Neural cell (in vitro differentiated cells): ENCODE data around the gene HEXD. TPM values are rescaled to one million over a fixed set of nuclear protein-coding genes. Genes with fewer than 3 reads are reported as not detected.

Experiments used
- H2AFZ ChIP-seq: fragments of 200-600, 300-800 bp; sonication (generic), shearing (Covaris generic); 2 replicates; pipeline ENCODE4 v1.6.0; 2014; ENCODE audit warnings: low read depth, mild to moderate bottlenecking, antibody characterized with exemption, low read length, moderate library complexity
- H3F3A ChIP-seq: fragments of 200-600 bp; shearing (Covaris generic); 2 replicates; pipeline ENCODE4 v1.6.1; 2016; ENCODE audit warnings: mild to moderate bottlenecking, moderate library complexity, mixed read lengths, antibody characterized with exemption, low read length; ENCODE audit not compliant: insufficient read depth, poor library complexity, severe bottlenecking
- H3K27ac ChIP-seq: fragments of 200-600, 300-800 bp; sonication (generic), shearing (Covaris generic); 2 replicates; pipeline ENCODE4 v1.5.1; 2014; ENCODE audit warnings: mild to moderate bottlenecking, low read length, moderate library complexity
- H3K27me3 ChIP-seq: fragments of 300-800, 200-600 bp; sonication (generic), shearing (Covaris generic); 2 replicates; pipeline ENCODE4 v1.6.0; 2014; ENCODE audit warnings: mild to moderate bottlenecking, low read depth, low read length, moderate library complexity; ENCODE audit not compliant: insufficient read depth
- H3K36me3 ChIP-seq: fragments of 300-800, 200-600 bp; sonication (generic), shearing (Covaris generic); 2 replicates; pipeline ENCODE4 v1.5.1; 2014; ENCODE audit warnings: mild to moderate bottlenecking, antibody characterized with exemption, low read length, moderate library complexity; ENCODE audit not compliant: insufficient read depth
- H3K4me2 ChIP-seq: fragments of 300-800, 200-600 bp; sonication (generic), shearing (Covaris generic); 2 replicates; pipeline ENCODE4 v1.6.0; 2014; ENCODE audit warnings: mild to moderate bottlenecking, low read length
- H3K4me3 ChIP-seq: fragments of 300-800, 200-600 bp; sonication (generic), shearing (Covaris generic); 2 replicates; pipeline ENCODE4 v1.5.1; 2014; ENCODE audit warnings: mild to moderate bottlenecking, low read length, moderate library complexity
- H3K79me2 ChIP-seq: fragments of 200-600 bp; shearing (Covaris generic); replicated peaks from 2 replicates; pipeline ENCODE4 v1.6.0; 2014; ENCODE audit warnings: mild to moderate bottlenecking, low read length, moderate library complexity; ENCODE audit not compliant: insufficient read depth
- H3K9ac ChIP-seq: fragments of 300-800, 200-600 bp; sonication (generic), shearing (Covaris generic); 2 replicates; pipeline ENCODE4 v1.6.1; 2016; ENCODE audit warnings: mild to moderate bottlenecking, low read length, mixed read lengths
- H3K9me2 ChIP-seq: fragments of 200-600 bp; shearing (Covaris generic); 2 replicates; pipeline ENCODE4 v1.6.1; 2016; ENCODE audit warnings: mild to moderate bottlenecking, low read length, mixed read lengths; ENCODE audit not compliant: insufficient read depth
- H3K9me3 ChIP-seq: fragments of 200-600, 300-800 bp; sonication (generic), shearing (Covaris generic); 2 replicates; pipeline ENCODE4 v1.6.1; 2016; ENCODE audit warnings: mild to moderate bottlenecking, mixed run types, low read length, moderate library complexity, mixed read lengths
- H4K20me1 ChIP-seq: fragments of 200-600 bp; shearing (Covaris generic); 2 replicates; pipeline ENCODE4 v1.6.1; 2016; ENCODE audit warnings: mild to moderate bottlenecking, mixed run types; ENCODE audit not compliant: insufficient read depth
- CTCF ChIP-seq: fragments of 450-650 bp; IDR thresholded peaks from 2 replicates; pipeline ENCODE4 v1.5.1; 2014; ENCODE audit warnings: antibody characterized with exemption, mild to moderate bottlenecking, moderate library complexity; ENCODE audit not compliant: poor library complexity, severe bottlenecking
- EP300 ChIP-seq: fragments of 450-650 bp; conservative IDR thresholded peaks from 2 replicates; pipeline ENCODE4 v1.6.1; 2014; ENCODE audit warnings: antibody characterized with exemption, mild to moderate bottlenecking, moderate library complexity; ENCODE audit not compliant: poor library complexity, severe bottlenecking
- EZH2 ChIP-seq: fragments of 200-600, 300-800 bp; shearing (Covaris generic), sonication (generic); IDR thresholded peaks from 2 replicates; pipeline ENCODE4 v1.6.1; 2014; ENCODE audit warnings: antibody characterized with exemption, low read length, borderline replicate concordance, mild to moderate bottlenecking; ENCODE audit not compliant: insufficient read depth, poor library complexity, severe bottlenecking
- MXI1 ChIP-seq: fragments of 450-650 bp; conservative IDR thresholded peaks from 2 replicates; pipeline ENCODE4 v1.6.1; 2014; ENCODE audit warnings: antibody characterized with exemption, mild to moderate bottlenecking; ENCODE audit not compliant: poor library complexity, severe bottlenecking
- POLR2AphosphoS5 ChIP-seq: IDR thresholded peaks from 2 replicates; pipeline ENCODE4 v1.6.1; 2012
- RAD21 ChIP-seq: fragments of 450-650 bp; conservative IDR thresholded peaks from 2 replicates; pipeline ENCODE4 v1.6.1; 2014; ENCODE audit warnings: antibody characterized with exemption, mild to moderate bottlenecking, moderate library complexity
- REST ChIP-seq: IDR thresholded peaks from 2 replicates; pipeline ENCODE4 v1.6.1; 2012; ENCODE audit warnings: borderline replicate concordance
- SMC3 ChIP-seq: fragments of 450-650 bp; conservative IDR thresholded peaks from 2 replicates; pipeline ENCODE4 v1.6.1; 2014; ENCODE audit warnings: antibody characterized with exemption, mild to moderate bottlenecking, moderate library complexity; ENCODE audit not compliant: poor library complexity
- TAF1 ChIP-seq: IDR thresholded peaks from 2 replicates; pipeline ENCODE4 v1.6.1; 2012; ENCODE audit warnings: low read depth
- polyA plus RNA-seq: library from polyadenylated mRNA; depleted of rRNA; stranded (reverse); fragments of >200 nt; gene quantifications from 2 replicates; pipeline ENCODE4 v1.2.3, GENCODE V29; 2014

Gene HEXD
- polyA plus RNA-seq, 1 donor from 2014 or later, result 72.8 TPM

GRCh38 chr17:82385559-82386254 is 32.4 kb upstream of the HEXD start:
- Histone ChIP-seq H3K27me3 (no peaks in the 10 kb centered on the region), H2AFZ (no peak overlapping the region), H3K4me2 (no peak overlapping the region), H3K9me3 (no peaks in the 10 kb centered on the region), H4K20me1 (no peaks in the 10 kb centered on the region), H3K27ac (no peak overlapping the region), H3F3A (no peaks in the 10 kb centered on the region), H3K9ac (no peak overlapping the region), H3K36me3 (no peaks in the 10 kb centered on the region), H3K79me2 (no peaks in the 10 kb centered on the region), H3K4me3 (no peak overlapping the region), H3K9me2 (no peaks in the 10 kb centered on the region)
- no peak for TF ChIP-seq SMC3
- TF ChIP-seq POLR2AphosphoS5, result no peak
- TF ChIP-seq CTCF, result no peak
- no peak for TF ChIP-seq EZH2

- no peaks in the 10 kb centered on the region for H3F3A ChIP-seq
- H3K4me3 ChIP-seq, result no peak overlapping the region
- no peak overlapping the region for H3K4me2 ChIP-seq
- TF ChIP-seq RAD21 (no peak), MXI1 (no peak), EP300 (no peak), TAF1 (no peak), REST (no peak), EZH2 (no peak), SMC3 (no peak), POLR2AphosphoS5 (no peak), CTCF (no peak)
- H3K9me3 ChIP-seq, result no peaks in the 10 kb centered on the region
- H3K27ac ChIP-seq, result no peak overlapping the region
- H3K9me2 ChIP-seq, result no peaks in the 10 kb centered on the region
- no peak overlapping the region for H2AFZ ChIP-seq
- H3K79me2 ChIP-seq, result no peaks in the 10 kb centered on the region
- H3K9ac ChIP-seq, result no peak overlapping the region
- no peaks in the 10 kb centered on the region for H4K20me1 ChIP-seq
- H3K27me3 ChIP-seq, result no peaks in the 10 kb centered on the region
- H3K36me3 ChIP-seq, result no peaks in the 10 kb centered on the region
These were observed 31.8 kb upstream of the HEXD start for GRCh38 chr17:82386255-82386831.
